ENCODE results near the gene CD9.

- TF ChIP-seq, protein P1, sequence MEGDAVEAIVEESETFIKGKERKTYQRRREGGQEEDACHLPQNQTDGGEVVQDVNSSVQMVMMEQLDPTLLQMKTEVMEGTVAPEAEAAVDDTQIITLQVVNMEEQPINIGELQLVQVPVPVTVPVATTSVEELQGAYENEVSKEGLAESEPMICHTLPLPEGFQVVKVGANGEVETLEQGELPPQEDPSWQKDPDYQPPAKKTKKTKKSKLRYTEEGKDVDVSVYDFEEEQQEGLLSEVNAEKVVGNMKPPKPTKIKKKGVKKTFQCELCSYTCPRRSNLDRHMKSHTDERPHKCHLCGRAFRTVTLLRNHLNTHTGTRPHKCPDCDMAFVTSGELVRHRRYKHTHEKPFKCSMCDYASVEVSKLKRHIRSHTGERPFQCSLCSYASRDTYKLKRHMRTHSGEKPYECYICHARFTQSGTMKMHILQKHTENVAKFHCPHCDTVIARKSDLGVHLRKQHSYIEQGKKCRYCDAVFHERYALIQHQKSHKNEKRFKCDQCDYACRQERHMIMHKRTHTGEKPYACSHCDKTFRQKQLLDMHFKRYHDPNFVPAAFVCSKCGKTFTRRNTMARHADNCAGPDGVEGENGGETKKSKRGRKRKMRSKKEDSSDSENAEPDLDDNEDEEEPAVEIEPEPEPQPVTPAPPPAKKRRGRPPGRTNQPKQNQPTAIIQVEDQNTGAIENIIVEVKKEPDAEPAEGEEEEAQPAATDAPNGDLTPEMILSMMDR (IDR thresholded peaks at IDR 0.05; ENCODE audit: low read length) = no peak
- no peak for TF ChIP-seq EZH2 (IDR thresholded peaks at IDR 0.05; ENCODE audit: borderline replicate concordance, low read length)
These were observed 11.9 kb downstream of the CD9 start for GRCh38 chr12:6212086-6212485.

All from OCI-LY1 (cell line).